Hepatocyte (in vitro differentiated cells): ENCODE results near the gene COX7C. TPM values are rescaled to one million over a fixed set of nuclear protein-coding genes. Genes with fewer than 3 reads are reported as not detected.
A peak's percentile ranks its signal among the peaks of the same experiment; 100 is the strongest.

Source experiments
- DNase-seq: peaks from one replicate; pipeline ENCODE4 v3.0.0-alpha.2; 2016; ENCODE audit warnings: low spot score
- H2AFZ ChIP-seq: fragments of 200-600 bp; sonication (generic); 2 replicates; pipeline ENCODE4 v1.6.0; 2016; ENCODE audit warnings: antibody characterized with exemption, mild to moderate bottlenecking
- H3K27ac ChIP-seq: fragments of 200-600 bp; sonication (generic); 2 replicates; pipeline ENCODE4 v1.5.1; 2016; ENCODE audit warnings: mild to moderate bottlenecking
- H3K27me3 ChIP-seq: fragments of 200-600 bp; sonication (generic); 2 replicates; pipeline ENCODE4 v1.6.1; 2016
- H3K36me3 ChIP-seq: fragments of 200-600 bp; sonication (generic); replicated peaks from 2 replicates; pipeline ENCODE4 v1.5.1; 2016; ENCODE audit warnings: low read depth; ENCODE audit not compliant: insufficient read depth
- H3K4me1 ChIP-seq: fragments of 200-600 bp; sonication (generic); 2 replicates; pipeline ENCODE4 v1.5.1; 2016; ENCODE audit warnings: mild to moderate bottlenecking, moderate library complexity; ENCODE audit not compliant: insufficient read depth
- H3K4me2 ChIP-seq: fragments of 200-600 bp; sonication (generic); 2 replicates; pipeline ENCODE4 v1.6.0; 2016
- H3K4me3 ChIP-seq: fragments of 200-600 bp; sonication (generic); 2 replicates; pipeline ENCODE4 v1.5.1; 2016; ENCODE audit warnings: mild to moderate bottlenecking
- H3K79me2 ChIP-seq: fragments of 200-600 bp; sonication (generic); 2 replicates; pipeline ENCODE4 v1.6.0; 2017; ENCODE audit warnings: mild to moderate bottlenecking
- H3K9me2 ChIP-seq: fragments of 200-600 bp; sonication (generic); replicated peaks from 2 replicates; pipeline ENCODE4 v1.6.0; 2017; ENCODE audit warnings: mild to moderate bottlenecking; ENCODE audit not compliant: insufficient read depth
- H3K9me3 ChIP-seq: fragments of 200-600 bp; sonication (generic); 2 replicates; pipeline ENCODE4 v1.5.1; 2016; ENCODE audit warnings: low read depth, mild to moderate bottlenecking
- H4K20me1 ChIP-seq: fragments of 200-600 bp; sonication (generic); 2 replicates; pipeline ENCODE4 v1.6.0; 2016; ENCODE audit warnings: mild to moderate bottlenecking; ENCODE audit not compliant: insufficient read depth, poor library complexity, severe bottlenecking
- CTCF ChIP-seq: fragments of 200-600 bp; sonication (generic); IDR thresholded peaks from 2 replicates; pipeline ENCODE4 v1.5.1; 2016; ENCODE audit warnings: antibody characterized with exemption, mild to moderate bottlenecking; ENCODE audit not compliant: poor library complexity
- EZH2 ChIP-seq: fragments of 200-600 bp; sonication (generic); IDR thresholded peaks from 2 replicates; pipeline ENCODE4 v1.6.1; 2016; ENCODE audit warnings: antibody characterized with exemption, mild to moderate bottlenecking, borderline replicate concordance
- EZH2phosphoT487 ChIP-seq: fragments of 200-600 bp; sonication (generic); IDR thresholded peaks from one replicate; pipeline ENCODE4 v1.6.1; 2018; ENCODE audit warnings: antibody characterized with exemption, mild to moderate bottlenecking, low read depth, moderate library complexity; ENCODE audit not compliant: unreplicated experiment, severe bottlenecking
- WGBS: methylation state at CpG from one replicate; pipeline ENCODE4 v1.1.6; 2016; ENCODE audit warnings: low lambda C conversion rate; ENCODE audit errors: missing lambda C conversion rate; 5-methylcytosine and 5-hydroxymethylcytosine counted together
- polyA plus RNA-seq: library from polyadenylated mRNA; unstranded; fragments of >200 nt; fragmentation: Nextera tagmentation; extraction: Ambion mirVana; gene quantifications from 2 replicates; pipeline ENCODE4 v1.2.1, GENCODE V29; 2016
- total RNA-seq: library from RNA; depleted of rRNA; stranded (reverse); fragments of >200 nt; gene quantifications from 2 replicates; pipeline ENCODE4 v1.2.3, GENCODE V29; 2014

Gene COX7C
- total and polyA plus RNA-seq, 2 experiments from 2014 or later = 620 to 1,020 TPM

- H3K27me3 ChIP-seq = no peaks in the 10 kb centered on the region
- no peaks in the 10 kb centered on the region for H3K9me2 ChIP-seq
- H3K27ac ChIP-seq = no peak overlapping the region
- H3K4me3 ChIP-seq = no peak overlapping the region
- H3K9me3 ChIP-seq = no peaks in the 10 kb centered on the region
- H3K4me2 ChIP-seq = no peak overlapping the region
- no peak overlapping the region for H2AFZ ChIP-seq
- TF ChIP-seq EZH2 (no peak), EZH2phosphoT487 (no peak), CTCF (no peak)
- H4K20me1 ChIP-seq = no peaks in the 10 kb centered on the region
- no peaks in the 10 kb centered on the region for H3K36me3 ChIP-seq
- no peaks in the 10 kb centered on the region for H3K79me2 ChIP-seq
- no peaks in the 10 kb centered on the region for H3K4me1 ChIP-seq
- DNase-seq = no peak
Observed at GRCh38 chr5:86626149-86626548, 8.4 kb downstream of the COX7C start.

- WGBS = 93% methylated on average over 2 of the region's 2 CpGs
- no peaks in the 10 kb centered on the region for H3K4me1 ChIP-seq
- TF ChIP-seq EZH2phosphoT487 (no peak), CTCF (no peak), EZH2 (no peak)
- no peak overlapping the region for H3K27ac ChIP-seq
- no peaks in the 10 kb centered on the region for H3K79me2 ChIP-seq
- H3K9me2 ChIP-seq = no peaks in the 10 kb centered on the region
- no peaks in the 10 kb centered on the region for H3K9me3 ChIP-seq
- no peak for DNase-seq
- H3K4me3 ChIP-seq = no peak overlapping the region
- no peak overlapping the region for H2AFZ ChIP-seq
- H4K20me1 ChIP-seq = no peaks in the 10 kb centered on the region
- H3K27me3 ChIP-seq = no peaks in the 10 kb centered on the region
- no peaks in the 10 kb centered on the region for H3K36me3 ChIP-seq
- H3K4me2 ChIP-seq = no peak overlapping the region
Observed at GRCh38 chr5:86631165-86631564, 13.4 kb downstream of the COX7C start.

- Histone ChIP-seq H3K9me2 (no peaks in the 10 kb centered on the region), H3K36me3 (no peaks in the 10 kb centered on the region), H3K4me1 (no peaks in the 10 kb centered on the region), H3K9me3 (no peaks in the 10 kb centered on the region), H4K20me1 (no peaks in the 10 kb centered on the region), H2AFZ (no peak overlapping the region), H3K79me2 (no peaks in the 10 kb centered on the region), H3K27me3 (no peaks in the 10 kb centered on the region), H3K27ac (no peak overlapping the region), H3K4me2 (peak overlapping the region; percentile 3), H3K4me3 (no peak overlapping the region)
- TF ChIP-seq EZH2phosphoT487 (no peak), CTCF (no peak), EZH2 (no peak)
- no peak for DNase-seq
- 7% methylated on average over 2 of the region's 2 CpGs for WGBS
Observed at GRCh38 chr5:86640998-86641397, 23.3 kb downstream of the COX7C start.

GRCh38 chr5:86644843-86645242 is 27.1 kb downstream of the COX7C start:
- TF ChIP-seq EZH2phosphoT487 (no peak), EZH2 (no peak)
- Histone ChIP-seq H3K36me3 (no peaks in the 10 kb centered on the region), H3K9me3 (no peaks in the 10 kb centered on the region), H4K20me1 (no peaks in the 10 kb centered on the region), H3K79me2 (no peaks in the 10 kb centered on the region), H3K27ac (no peak overlapping the region), H3K4me1 (no peaks in the 10 kb centered on the region), H3K4me3 (no peak overlapping the region), H3K4me2 (no peak overlapping the region), H2AFZ (no peak overlapping the region), H3K27me3 (no peaks in the 10 kb centered on the region), H3K9me2 (no peaks in the 10 kb centered on the region)
- no peak for DNase-seq
- whole genome bisulfite sequencing = 93% methylated on average over 3 of the region's 3 CpGs
